ENCODE data around the gene LYSMD3.
"Not testable (repeated sequence)": the region's sequence is repeated elsewhere in the genome, so short reads cannot be mapped to it uniquely, and the experiment has no call there.

Gene LYSMD3

GRCh38 chr5:90529194-90529938 is at the start of gene LYSMD3:
TSS of gene LYSMD3 (minus strand) at chr5:90529584. CDS start at chr5:90525289, 4,295 bp downstream.
- peak; percentile 83 to 95 for DNase-seq

GRCh38 chr5:90576566-90576965 is 47.2 kb upstream of the LYSMD3 start:
- DNase-seq, result not testable (repeated sequence)

DNA sequence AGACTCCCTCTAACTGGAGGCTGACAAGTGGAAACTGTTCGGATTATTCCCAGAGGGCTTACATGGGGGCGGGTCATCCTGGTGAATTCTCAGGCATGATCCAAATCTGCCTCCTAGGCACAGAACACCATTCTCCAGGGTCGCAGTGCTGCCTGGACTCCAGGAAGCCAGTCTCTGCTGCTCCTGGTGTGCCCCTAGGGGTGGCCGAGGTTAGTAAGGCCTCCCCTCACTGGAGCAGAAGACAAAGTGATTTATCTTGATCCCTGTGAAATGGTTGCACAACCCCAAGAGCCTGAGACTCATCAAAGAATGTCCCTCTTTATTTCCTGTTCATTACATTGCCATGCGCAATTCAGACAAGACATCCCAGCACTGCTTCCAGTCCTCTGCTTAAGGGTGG is 46.3 kb upstream of the LYSMD3 start:
- DNase-seq, result no peak

DNA sequence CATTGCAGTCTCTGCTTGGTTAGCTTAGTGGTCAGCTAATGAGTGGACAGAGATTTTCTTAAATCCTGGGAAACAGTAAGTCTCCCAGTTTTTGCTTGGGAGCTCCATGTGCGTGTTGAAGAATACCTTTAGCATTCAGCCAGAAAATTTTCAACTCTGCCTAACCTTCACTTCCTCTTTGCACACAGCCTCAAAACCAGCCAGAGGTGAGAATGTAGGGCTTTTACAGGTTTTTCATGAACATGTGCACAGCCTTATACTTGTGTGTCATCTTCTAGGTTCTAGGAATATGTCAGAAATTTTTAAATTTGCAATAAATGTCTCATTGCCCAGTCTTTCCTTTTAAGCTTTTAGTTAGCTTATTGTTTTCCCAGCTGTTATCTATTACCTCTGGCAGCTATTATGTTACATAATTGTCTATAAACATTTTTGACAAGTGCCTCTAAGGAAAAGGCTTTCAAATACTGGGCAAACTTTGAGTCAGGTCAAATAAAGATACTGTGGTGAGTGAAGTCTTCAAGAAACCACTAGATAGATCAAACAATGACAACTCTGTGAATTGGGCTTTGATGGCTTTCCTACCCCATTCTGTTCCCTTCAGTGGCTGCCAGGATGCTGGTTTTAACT is 41.9 kb upstream of the LYSMD3 start:
- DNase-seq, result no peak

DNA sequence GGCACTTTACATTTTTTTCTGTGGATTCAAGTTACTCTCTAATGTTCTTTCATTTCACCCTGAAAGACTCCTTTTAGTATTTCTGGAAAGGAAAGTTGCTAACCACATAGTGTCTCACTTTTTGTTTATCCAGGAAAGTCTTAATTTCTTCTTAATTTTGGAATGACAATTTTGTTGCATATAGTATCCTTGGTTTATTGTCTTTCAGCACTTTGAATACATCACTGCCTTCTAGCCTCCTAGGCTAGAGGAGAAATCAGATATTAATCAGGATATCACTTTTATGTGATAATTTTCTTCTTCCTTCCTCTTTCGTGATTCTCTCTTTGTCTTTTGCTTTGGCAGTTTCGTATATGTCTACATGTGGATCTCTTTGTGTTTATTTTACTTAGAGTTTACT is 40.6 kb upstream of the LYSMD3 start:
- DNase-seq, result no peak

- DNase-seq, result no peak
Measured at GRCh38 chr5:90569084-90569483, 39.7 kb upstream of the LYSMD3 start.

DNA sequence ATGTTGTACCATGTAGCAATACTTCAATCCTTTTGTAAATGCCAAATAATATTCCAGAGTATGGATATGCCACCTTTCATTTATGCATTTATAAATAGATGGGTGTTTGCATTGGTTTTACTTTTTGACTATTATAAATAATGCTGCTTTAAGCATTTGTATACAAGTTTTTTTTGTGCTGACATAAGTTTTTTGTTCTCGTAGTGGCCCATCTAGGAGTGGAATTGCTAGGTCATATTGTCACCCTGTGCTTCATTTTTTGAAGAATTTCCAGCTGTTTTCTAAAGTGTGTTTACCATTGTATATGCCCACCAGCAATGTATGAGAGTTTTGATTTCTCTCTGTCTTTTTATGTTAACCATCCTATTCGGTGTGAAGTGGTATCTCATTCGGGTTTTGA is 36.1 kb upstream of the LYSMD3 start:
- no peak for DNase-seq

GRCh38 chr5:90563108-90563507 is 33.7 kb upstream of the LYSMD3 start:
- no peak for DNase-seq

DNA sequence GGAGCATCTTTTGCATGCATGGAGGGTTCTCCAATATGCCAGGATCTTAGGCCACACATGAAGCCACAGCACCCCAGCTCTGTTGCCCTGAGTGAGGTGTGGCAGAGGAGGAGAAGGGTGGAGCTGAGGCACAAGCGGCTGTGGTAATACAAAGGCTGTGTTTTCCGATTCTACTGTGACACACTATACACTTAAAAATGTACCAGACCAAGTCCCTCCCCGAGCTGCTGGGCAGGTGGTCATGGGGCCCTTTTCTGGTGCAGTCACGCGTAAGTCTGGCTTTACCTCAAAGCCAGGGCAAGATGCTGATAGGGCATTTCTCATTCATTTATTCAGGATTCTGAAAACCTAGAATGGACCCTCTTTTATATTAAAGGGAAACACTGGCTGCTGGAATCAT is 33.0 kb upstream of the LYSMD3 start:
- DNase-seq, result no peak

DNA sequence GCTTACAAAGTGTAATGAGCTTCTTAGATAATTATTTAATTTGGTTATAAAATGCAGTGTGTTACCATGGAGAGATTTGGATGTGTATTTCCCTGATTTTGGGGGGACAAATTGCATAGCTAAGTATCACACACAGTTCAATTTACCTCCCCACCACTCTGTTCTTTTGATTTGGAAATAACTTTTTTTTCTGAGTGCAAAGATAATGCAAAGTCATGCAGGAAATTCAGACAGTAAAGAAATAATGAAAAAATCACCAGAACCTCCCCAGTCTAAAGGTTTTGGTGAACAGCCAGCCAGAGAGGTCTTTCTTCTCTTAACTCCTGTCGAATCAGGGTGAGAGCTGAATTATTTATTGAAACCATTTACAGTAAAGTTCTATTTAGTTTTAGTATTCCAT is 32.4 kb upstream of the LYSMD3 start:
- DNase-seq, result no peak

DNA sequence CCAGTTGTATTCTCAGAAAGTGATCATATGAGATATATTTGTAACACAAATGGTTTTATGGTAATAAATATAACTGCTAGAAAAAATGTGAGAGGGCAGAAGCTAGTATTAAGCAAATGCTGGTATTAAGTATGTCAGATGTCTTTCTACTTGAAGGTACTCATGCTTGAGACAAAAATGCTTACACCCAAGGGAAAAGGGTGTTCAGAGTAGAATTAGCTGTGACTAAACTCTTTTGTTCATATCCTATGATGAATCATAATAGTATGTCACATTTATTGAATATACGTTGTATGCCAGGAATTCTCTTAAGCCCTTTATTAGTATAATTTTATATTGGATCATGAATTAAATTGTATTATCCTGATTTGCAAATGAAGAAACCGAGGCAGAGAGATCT is 31.4 kb upstream of the LYSMD3 start:
- no peak for DNase-seq

GRCh38 chr5:90558344-90559192 is 29.2 kb upstream of the LYSMD3 start, which contains the start of gene ADGRV1:
TSS of gene ADGRV1 (plus strand) at chr5:90558797. CDS start at chr5:90558896, 99 bp downstream.
- no peak for DNase-seq

DNA sequence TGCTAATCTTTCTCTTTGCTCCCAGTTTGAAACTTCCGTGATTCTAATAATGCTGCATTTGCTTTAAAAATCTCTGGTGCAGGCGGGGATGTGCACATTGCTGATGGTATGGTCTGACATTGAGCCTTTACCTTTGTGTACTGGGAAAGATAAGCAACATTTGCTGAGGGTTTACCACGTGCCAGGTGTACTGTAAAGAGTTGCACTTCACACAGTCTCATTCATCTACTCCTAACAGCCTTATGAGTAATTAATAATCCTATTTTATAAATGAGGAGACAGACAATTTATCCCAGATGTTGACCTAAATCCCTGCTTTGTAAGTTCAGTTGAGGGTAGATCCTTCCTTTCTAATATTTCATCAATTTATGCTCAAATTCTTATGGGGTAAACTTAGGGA is 28.5 kb upstream of the LYSMD3 start:
- no peak for DNase-seq

GRCh38 chr5:90557391-90557790 is 28.0 kb upstream of the LYSMD3 start:
- DNase-seq, result no peak

DNA sequence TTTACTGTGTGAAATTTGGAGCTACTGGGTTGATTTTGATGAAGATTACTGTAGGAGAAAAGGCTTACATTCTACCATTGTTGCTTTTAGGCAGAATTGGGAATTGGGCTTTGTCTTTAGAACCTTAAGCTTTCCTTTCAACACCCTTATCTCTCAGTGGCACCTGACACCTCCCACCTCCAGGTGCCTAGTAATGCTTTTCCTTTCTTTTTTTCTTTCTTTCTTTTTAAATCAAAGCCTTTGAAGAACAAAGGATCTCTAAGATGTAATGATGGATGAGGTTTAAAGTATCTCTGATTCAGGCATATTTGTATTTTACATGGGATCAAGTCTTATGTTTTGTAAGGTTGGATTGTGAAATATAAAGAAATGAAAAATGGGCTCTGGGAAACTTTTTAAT is 26.3 kb upstream of the LYSMD3 start:
- no peak for DNase-seq

DNA sequence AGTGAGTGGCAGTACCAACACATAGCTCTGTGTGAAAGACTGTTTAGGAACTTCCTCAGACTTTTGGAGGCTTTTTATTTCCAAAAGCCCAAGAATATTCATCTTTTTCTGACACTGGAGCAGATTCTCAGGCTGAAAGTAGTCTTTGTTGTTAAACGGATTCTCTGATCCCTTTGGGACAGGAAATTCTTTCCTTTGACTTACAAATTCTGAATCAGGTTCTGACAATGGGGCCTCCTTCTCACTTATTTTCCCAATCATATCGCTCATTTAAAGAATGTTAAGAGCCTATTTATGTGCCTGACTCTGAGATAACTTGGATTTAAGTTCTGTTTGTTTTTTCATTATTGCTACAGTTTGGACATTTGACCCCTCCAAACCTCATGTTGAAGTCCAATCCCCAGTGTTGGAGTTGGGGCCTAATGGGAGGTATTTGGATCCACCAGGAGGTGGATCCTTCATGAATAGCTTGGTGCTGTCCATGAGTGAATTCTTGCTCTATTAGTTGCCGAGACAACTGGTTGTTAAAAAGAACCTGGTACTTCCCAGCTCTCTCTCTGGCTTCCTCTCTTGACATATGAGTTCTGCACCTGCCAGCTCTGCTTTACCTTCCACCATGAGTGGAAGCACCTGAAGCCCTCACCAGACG is 25.1 kb upstream of the LYSMD3 start:
- DNase-seq, result no peak

GRCh38 chr5:90553711-90554110 is 24.3 kb upstream of the LYSMD3 start:
- no peak for DNase-seq

GRCh38 chr5:90551376-90551775 is 22.0 kb upstream of the LYSMD3 start:
- DNase-seq, result no peak

DNA sequence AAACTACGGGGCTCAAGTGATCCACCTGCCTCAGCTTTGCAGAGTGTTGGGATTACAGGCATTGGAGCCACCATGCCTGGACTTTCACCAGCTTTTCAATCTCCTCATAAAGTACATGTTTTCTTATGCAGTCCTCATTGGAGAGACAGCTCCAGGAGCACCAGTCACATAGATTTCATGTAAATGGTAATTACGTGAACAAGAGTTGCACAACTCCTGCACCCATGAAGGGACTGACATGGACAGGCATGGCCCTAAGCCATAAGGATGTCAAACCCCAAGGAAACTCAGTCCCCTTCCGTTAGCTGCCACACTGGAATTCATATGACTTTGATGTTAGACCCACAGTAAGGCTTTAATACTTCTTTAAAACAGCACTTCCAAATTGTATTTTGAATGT is 21.6 kb upstream of the LYSMD3 start:
- no peak for DNase-seq

DNA sequence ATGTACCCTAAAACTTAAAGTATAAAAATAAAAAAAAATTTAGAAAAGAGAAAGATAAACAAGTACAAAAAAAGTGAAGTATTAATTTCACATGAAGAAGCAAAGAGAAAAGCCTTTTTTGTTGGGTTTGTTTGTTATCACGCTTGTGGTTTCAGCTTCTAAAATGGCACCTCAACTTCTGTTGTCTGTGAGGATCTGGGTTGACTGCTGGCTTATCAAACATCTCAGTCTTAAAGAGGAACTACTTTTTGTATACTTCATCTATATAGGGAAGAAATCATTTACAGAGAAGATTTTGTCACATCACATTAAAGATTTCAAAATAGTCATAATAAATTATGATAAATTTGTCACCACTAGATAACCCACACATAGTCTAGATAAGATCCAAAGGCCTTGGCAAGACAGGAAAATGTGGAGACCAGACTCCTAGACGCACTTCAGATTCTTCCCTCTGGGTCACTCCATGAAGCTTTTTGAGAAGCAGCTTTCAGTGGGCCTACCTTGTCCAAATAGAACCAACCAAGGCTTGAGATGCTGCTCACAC is 20.4 kb upstream of the LYSMD3 start:
- no peak for DNase-seq

- no peak for DNase-seq
Measured at GRCh38 chr5:90549223-90549622, 19.8 kb upstream of the LYSMD3 start.

DNA sequence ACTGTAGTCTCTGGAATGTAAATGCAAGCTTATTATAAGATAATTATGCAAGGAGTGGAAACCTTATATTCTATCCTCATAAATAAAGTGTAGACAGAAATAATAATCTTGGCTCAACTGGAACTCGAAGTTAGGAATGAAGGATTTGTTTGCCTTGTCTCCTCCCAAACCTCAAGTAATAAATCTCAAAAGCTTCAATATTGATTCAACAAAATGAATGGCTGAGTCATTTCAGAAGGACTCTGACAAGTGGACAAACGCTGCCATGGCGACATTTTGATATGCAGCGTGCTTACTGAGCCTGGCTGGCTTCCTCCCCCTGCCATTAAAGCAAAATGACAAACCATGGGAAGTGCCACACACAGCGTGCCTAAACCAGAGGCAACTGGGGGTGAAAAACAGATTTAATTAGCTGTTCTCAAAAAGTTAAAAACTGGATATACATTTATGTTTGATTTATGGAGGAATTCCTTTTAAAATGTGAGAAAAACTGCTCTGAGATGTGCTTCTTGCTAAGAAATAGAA is 18.7 kb upstream of the LYSMD3 start:
- DNase-seq, result no peak
